ENCODE data around the gene CTU1.
"Not testable (repeated sequence)": the region's sequence is repeated elsewhere in the genome, so short reads cannot be mapped to it uniquely, and the experiment has no call there.

The CTU1 gene

GRCh38 chr19:51108066-51108804, at the start of gene CTU1:
TSS of gene CTU1 (minus strand) at chr19:51108409. CDS start at chr19:51104569, 3,840 bp downstream.
- peak; percentile 98 for DNase-seq

- DNase-seq: no peak
These were observed 49.1 kb upstream of the CTU1 start for GRCh38 chr19:51157265-51157664.

GRCh38 chr19:51156710-51157109, 48.5 kb upstream of the CTU1 start:
- DNase-seq: no peak

GRCh38 chr19:51150627-51151026, 42.4 kb upstream of the CTU1 start:
- DNase-seq: no peak

GRCh38 chr19:51148580-51148979, 40.4 kb upstream of the CTU1 start:
- no peak for DNase-seq

GRCh38 chr19:51147663-51148062, 39.5 kb upstream of the CTU1 start:
- no peak for DNase-seq

GRCh38 chr19:51146751-51147150, 38.5 kb upstream of the CTU1 start:
- no peak for DNase-seq

- DNase-seq: no peak
These were observed 37.8 kb upstream of the CTU1 start for GRCh38 chr19:51145916-51146493.

- no peak for DNase-seq
These were observed 36.4 kb upstream of the CTU1 start for GRCh38 chr19:51144482-51145045.

GRCh38 chr19:51143486-51143885, 35.3 kb upstream of the CTU1 start:
- DNase-seq: no peak

GRCh38 chr19:51142809-51143475, 34.7 kb upstream of the CTU1 start:
- DNase-seq: not testable (repeated sequence)

GRCh38 chr19:51142119-51142518, 33.9 kb upstream of the CTU1 start, which contains the start of gene SIGLEC7:
TSS of gene SIGLEC7 (plus strand) at chr19:51142301. CDS start at chr19:51142370, 69 bp downstream.
- DNase-seq: no peak

- DNase-seq: no peak
These were observed 33.0 kb upstream of the CTU1 start for GRCh38 chr19:51141181-51141580.

- DNase-seq: no peak
These were observed 32.2 kb upstream of the CTU1 start for GRCh38 chr19:51140441-51140840.

GRCh38 chr19:51139299-51140014, 31.2 kb upstream of the CTU1 start:
- DNase-seq: no peak

- no peak for DNase-seq
These were observed 30.4 kb upstream of the CTU1 start for GRCh38 chr19:51138549-51138979.

GRCh38 chr19:51137792-51138425, 29.7 kb upstream of the CTU1 start:
- no peak for DNase-seq

GRCh38 chr19:51136851-51137551, 28.8 kb upstream of the CTU1 start:
- DNase-seq: no peak

- no peak for DNase-seq
These were observed 28.0 kb upstream of the CTU1 start for GRCh38 chr19:51135986-51136762.

- no peak for DNase-seq
These were observed 26.8 kb upstream of the CTU1 start for GRCh38 chr19:51135004-51135403.

Measured in NCI-H446 treated with DMSO at 0.1 percent for 48 hours (cell line).